ENCODE data around the gene SLC7A8. TPM values are rescaled to one million over a fixed set of nuclear protein-coding genes. Genes with fewer than 3 reads are reported as not detected.

SLC7A8 gene
- total and polyA plus RNA-seq, 4 donors: 2.6 to 9.8 (median 5.4) TPM

GRCh38 chr14:23173796-23174195 is 9.7 kb downstream of the SLC7A8 start:
- 67% methylated on average over 3 of the region's 3 CpGs for WGBS
- Histone ChIP-seq H3K27ac (ENCODE audit: low read depth in 1 of 2, low read length in 2 of 2) (no peak overlapping the region), H3K9me3 (ENCODE audit: control insufficient read depth in 4 of 4, low read length in 3 of 4) (no peaks in the 10 kb centered on the region), H3K4me1 (ENCODE audit: control insufficient read depth in 4 of 4, insufficient read depth in 4 of 4, low read length in 3 of 4) (no peaks in the 10 kb centered on the region), H3K36me3 (ENCODE audit: control insufficient read depth in 4 of 4, insufficient read depth in 3 of 4, low read depth in 1 of 4, low read length in 3 of 4) (no peaks in the 10 kb centered on the region), H3K4me3 (ENCODE audit: low read depth in 1 of 3, low read length in 3 of 3) (no peak overlapping the region), H3K9ac (ENCODE audit: low read depth in 1 of 2, low read length in 2 of 2) (no peak overlapping the region), H3K27me3 (ENCODE audit: control insufficient read depth in 4 of 4, insufficient read depth in 4 of 4, low read length in 3 of 4) (peaks cover 0 to 3% (median 0%) of the 10 kb centered on the region in 4 donors)
- no peak for DNase-seq (ENCODE audit: low spot score)
- TF ChIP-seq ZBTB33 (IDR thresholded peaks at IDR 0.05): no peak
- TF ChIP-seq, protein P1, sequence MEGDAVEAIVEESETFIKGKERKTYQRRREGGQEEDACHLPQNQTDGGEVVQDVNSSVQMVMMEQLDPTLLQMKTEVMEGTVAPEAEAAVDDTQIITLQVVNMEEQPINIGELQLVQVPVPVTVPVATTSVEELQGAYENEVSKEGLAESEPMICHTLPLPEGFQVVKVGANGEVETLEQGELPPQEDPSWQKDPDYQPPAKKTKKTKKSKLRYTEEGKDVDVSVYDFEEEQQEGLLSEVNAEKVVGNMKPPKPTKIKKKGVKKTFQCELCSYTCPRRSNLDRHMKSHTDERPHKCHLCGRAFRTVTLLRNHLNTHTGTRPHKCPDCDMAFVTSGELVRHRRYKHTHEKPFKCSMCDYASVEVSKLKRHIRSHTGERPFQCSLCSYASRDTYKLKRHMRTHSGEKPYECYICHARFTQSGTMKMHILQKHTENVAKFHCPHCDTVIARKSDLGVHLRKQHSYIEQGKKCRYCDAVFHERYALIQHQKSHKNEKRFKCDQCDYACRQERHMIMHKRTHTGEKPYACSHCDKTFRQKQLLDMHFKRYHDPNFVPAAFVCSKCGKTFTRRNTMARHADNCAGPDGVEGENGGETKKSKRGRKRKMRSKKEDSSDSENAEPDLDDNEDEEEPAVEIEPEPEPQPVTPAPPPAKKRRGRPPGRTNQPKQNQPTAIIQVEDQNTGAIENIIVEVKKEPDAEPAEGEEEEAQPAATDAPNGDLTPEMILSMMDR (IDR thresholded peaks at IDR 0.05; ENCODE audit: low read depth, low read length, missing input control): no peak
- TF ChIP-seq TAF1 (conservative IDR thresholded peaks at IDR 0.05): no peak
- TF ChIP-seq REST (IDR thresholded peaks at IDR 0.05): no peak

- no peak overlapping the region for H3K9ac ChIP-seq (ENCODE audit: low read depth in 1 of 2, low read length in 2 of 2)
- H3K27me3 ChIP-seq (ENCODE audit: control insufficient read depth in 4 of 4, insufficient read depth in 4 of 4, low read length in 3 of 4): peaks cover 0 to 3% (median 0%) of the 10 kb centered on the region in 4 donors
- H3K27ac ChIP-seq (ENCODE audit: low read depth in 1 of 2, low read length in 2 of 2): no peak overlapping the region
- H3K4me3 ChIP-seq (ENCODE audit: low read depth in 1 of 3, low read length in 3 of 3): no peak overlapping the region
- no peaks in the 10 kb centered on the region for H3K4me1 ChIP-seq (ENCODE audit: control insufficient read depth in 4 of 4, insufficient read depth in 4 of 4, low read length in 3 of 4)
- TF ChIP-seq SP1 (IDR thresholded peaks at IDR 0.05) (no peak), RXRA (IDR thresholded peaks at IDR 0.05) (peak in 1 of 2 donors; percentile 7)
- WGBS: 75% methylated on average over 2 of the region's 2 CpGs
- DNase-seq (ENCODE audit: low spot score): no peak
- no peaks in the 10 kb centered on the region for H3K36me3 ChIP-seq (ENCODE audit: control insufficient read depth in 4 of 4, insufficient read depth in 3 of 4, low read depth in 1 of 4, low read length in 3 of 4)
- no peaks in the 10 kb centered on the region for H3K9me3 ChIP-seq (ENCODE audit: control insufficient read depth in 4 of 4, low read length in 3 of 4)
Measured at GRCh38 chr14:23173031-23173430, 10.4 kb downstream of the SLC7A8 start.

DNA sequence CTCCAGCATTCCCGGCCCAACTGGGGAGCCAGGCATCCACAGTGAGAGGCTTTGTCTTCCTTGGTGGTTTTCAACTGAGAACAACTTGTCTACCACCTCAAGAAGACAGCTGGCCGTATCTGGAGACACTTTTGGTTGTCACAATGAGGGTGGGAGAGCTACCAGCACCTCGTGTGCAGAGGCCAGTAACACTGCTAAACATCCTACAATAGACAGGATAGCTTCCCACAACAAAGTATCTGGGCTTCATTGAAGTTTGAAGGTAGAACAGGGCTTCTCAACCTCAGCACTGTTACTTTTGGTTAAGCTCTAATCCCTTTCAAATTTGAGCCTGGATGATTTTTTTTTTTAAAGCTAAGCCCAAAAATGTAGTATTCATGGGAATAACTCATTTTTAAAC is 10.9 kb downstream of the SLC7A8 start:
- WGBS: 66% methylated on average over 3 of the region's 3 CpGs
- TF ChIP-seq RAD21 (IDR thresholded peaks at IDR 0.05): no peak
- TF ChIP-seq GABPA (IDR thresholded peaks at IDR 0.05 in 1 of 2, conservative IDR thresholded peaks at IDR 0.05 in 1 of 2): no peak
- no peak for TF ChIP-seq FOXA1 (IDR thresholded peaks at IDR 0.05)
- TF ChIP-seq REST (IDR thresholded peaks at IDR 0.05): no peak
- TF ChIP-seq JUND (IDR thresholded peaks at IDR 0.05): no peak
- TF ChIP-seq ATF3 (IDR thresholded peaks at IDR 0.05): no peak
- TF ChIP-seq RXRA (IDR thresholded peaks at IDR 0.05): no peak
- TF ChIP-seq, protein P1 (IDR thresholded peaks at IDR 0.05; ENCODE audit: low read depth, low read length, missing input control): no peak
- no peak for TF ChIP-seq TAF1 (conservative IDR thresholded peaks at IDR 0.05)
- no peak for TF ChIP-seq NR2F2 (IDR thresholded peaks at IDR 0.05)
- no peak for TF ChIP-seq HNF4G (IDR thresholded peaks at IDR 0.05)
- TF ChIP-seq YY1 (IDR thresholded peaks at IDR 0.05): no peak

More for the DNA sequence above, 10.9 kb downstream of the SLC7A8 start:
- H3K9me3 ChIP-seq (ENCODE audit: control insufficient read depth in 4 of 4, low read length in 3 of 4): no peaks in the 10 kb centered on the region
- no peak overlapping the region for H3K4me3 ChIP-seq (ENCODE audit: low read depth in 1 of 3, low read length in 3 of 3)
- no peaks in the 10 kb centered on the region for H3K36me3 ChIP-seq (ENCODE audit: control insufficient read depth in 4 of 4, insufficient read depth in 3 of 4, low read depth in 1 of 4, low read length in 3 of 4)
- no peak for DNase-seq (ENCODE audit: low spot score)
- H3K27ac ChIP-seq (ENCODE audit: low read depth in 1 of 2, low read length in 2 of 2): no peak overlapping the region
- H3K9ac ChIP-seq (ENCODE audit: low read depth in 1 of 2, low read length in 2 of 2): no peak overlapping the region
- H3K4me1 ChIP-seq (ENCODE audit: control insufficient read depth in 4 of 4, insufficient read depth in 4 of 4, low read length in 3 of 4): no peaks in the 10 kb centered on the region
- peaks cover 0 to 3% (median 0%) of the 10 kb centered on the region in 4 donors for H3K27me3 ChIP-seq (ENCODE audit: control insufficient read depth in 4 of 4, insufficient read depth in 4 of 4, low read length in 3 of 4)

Measured in liver (tissue), 9 donors.